Smooth muscle cell (in vitro differentiated cells): Measurements from ENCODE around the gene PRH1. TPM values are rescaled to one million over a fixed set of nuclear protein-coding genes. Genes with fewer than 3 reads are reported as not detected.

ENCODE experiments used
- DNase-seq: peaks from one replicate; lab custom pipeline; 2025; ENCODE audit not compliant: unreplicated experiment; lab: John Stamatoyannopoulos, UW
- H2AFZ ChIP-seq: fragments of 200-600 bp; sonication (generic); 2 replicates; pipeline ENCODE4 v1.6.0; 2016; ENCODE audit warnings: antibody characterized with exemption, low read depth, mild to moderate bottlenecking
- H3F3A ChIP-seq: fragments of 200-600 bp; sonication (generic); 2 replicates; pipeline ENCODE4 v1.6.0; 2017; ENCODE audit warnings: antibody characterized with exemption, low read depth
- H3K27ac ChIP-seq: fragments of 200-600 bp; sonication (generic); 2 replicates; pipeline ENCODE4 v1.5.1; 2016; ENCODE audit warnings: low read depth, mild to moderate bottlenecking
- H3K27me3 ChIP-seq: fragments of 200-600 bp; sonication (generic); 2 replicates; pipeline ENCODE4 v1.6.1; 2016; ENCODE audit warnings: low read depth, mild to moderate bottlenecking
- H3K36me3 ChIP-seq: fragments of 200-600 bp; sonication (generic); 2 replicates; pipeline ENCODE4 v1.5.1; 2016; ENCODE audit warnings: low read depth
- H3K4me1 ChIP-seq: fragments of 200-600 bp; sonication (generic); 2 replicates; pipeline ENCODE4 v1.5.1; 2016; ENCODE audit warnings: low read depth
- H3K4me2 ChIP-seq: fragments of 200-600 bp; sonication (generic); 2 replicates; pipeline ENCODE4 v1.6.0; 2016; ENCODE audit warnings: mild to moderate bottlenecking
- H3K4me3 ChIP-seq: fragments of 200-600 bp; sonication (generic); 2 replicates; pipeline ENCODE4 v1.5.1; 2016; ENCODE audit warnings: mild to moderate bottlenecking
- H3K79me2 ChIP-seq: fragments of 200-600 bp; sonication (generic); 2 replicates; pipeline ENCODE4 v1.6.0; 2016; ENCODE audit warnings: low read depth, mild to moderate bottlenecking
- H3K9ac ChIP-seq: fragments of 200-600 bp; sonication (generic); 2 replicates; pipeline ENCODE4 v1.6.0; 2016; ENCODE audit warnings: low read depth
- H3K9me3 ChIP-seq: fragments of 200-600 bp; sonication (generic); replicated peaks from 2 replicates; pipeline ENCODE4 v1.5.1; 2016; ENCODE audit warnings: low read depth
- H4K20me1 ChIP-seq: fragments of 200-600 bp; sonication (generic); 2 replicates; pipeline ENCODE4 v1.6.0; 2016; ENCODE audit warnings: low read depth
- WGBS: methylation state at CpG from one replicate; pipeline ENCODE4 v1.1.7; 2016; ENCODE audit warnings: low lambda C conversion rate; 5-methylcytosine and 5-hydroxymethylcytosine counted together
- polyA plus RNA-seq: library from polyadenylated mRNA; unstranded; fragments of >200 nt; fragmentation: Nextera tagmentation; extraction: Ambion mirVana; gene quantifications from 2 replicates; pipeline ENCODE4 v1.2.1, GENCODE V29; 2016
- total RNA-seq: library from RNA; depleted of rRNA; stranded (reverse); fragments of >200 nt; gene quantifications from 2 replicates; pipeline ENCODE4 v1.2.3, GENCODE V29; 2014
- TF ChIP-seq, protein P1 (sequence below): fragments of 200-600 bp; sonication (generic); IDR thresholded peaks from 2 replicates; pipeline ENCODE4 v1.5.1; 2017; ENCODE audit warnings: borderline replicate concordance, mild to moderate bottlenecking, antibody characterized with exemption; ENCODE audit not compliant: insufficient read depth, poor library complexity, severe bottlenecking

PRH1 gene
- total and polyA plus RNA-seq, 2 experiments from 2014 or later: 12.0 to 12.9 TPM

DNA sequence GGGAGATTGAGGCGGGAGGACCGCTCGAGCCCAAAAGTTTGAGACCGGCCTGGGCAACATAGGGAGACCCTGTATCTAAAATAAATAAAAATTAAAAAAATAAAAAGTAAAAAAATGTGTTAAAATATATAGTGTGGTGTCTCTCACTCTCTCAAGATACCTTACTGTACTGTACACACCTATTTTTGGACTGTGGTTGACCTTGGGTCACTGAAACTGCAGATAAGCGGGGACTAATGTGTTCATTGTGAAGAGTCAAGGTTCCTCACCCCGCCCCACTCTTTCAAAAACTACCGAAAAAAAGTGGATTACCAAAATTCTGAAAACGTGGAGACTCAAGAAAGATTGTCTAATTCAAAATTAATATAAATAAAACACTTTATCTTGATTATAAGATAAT is 26.3 kb upstream of the PRH1 start:
- TF ChIP-seq, protein P1, sequence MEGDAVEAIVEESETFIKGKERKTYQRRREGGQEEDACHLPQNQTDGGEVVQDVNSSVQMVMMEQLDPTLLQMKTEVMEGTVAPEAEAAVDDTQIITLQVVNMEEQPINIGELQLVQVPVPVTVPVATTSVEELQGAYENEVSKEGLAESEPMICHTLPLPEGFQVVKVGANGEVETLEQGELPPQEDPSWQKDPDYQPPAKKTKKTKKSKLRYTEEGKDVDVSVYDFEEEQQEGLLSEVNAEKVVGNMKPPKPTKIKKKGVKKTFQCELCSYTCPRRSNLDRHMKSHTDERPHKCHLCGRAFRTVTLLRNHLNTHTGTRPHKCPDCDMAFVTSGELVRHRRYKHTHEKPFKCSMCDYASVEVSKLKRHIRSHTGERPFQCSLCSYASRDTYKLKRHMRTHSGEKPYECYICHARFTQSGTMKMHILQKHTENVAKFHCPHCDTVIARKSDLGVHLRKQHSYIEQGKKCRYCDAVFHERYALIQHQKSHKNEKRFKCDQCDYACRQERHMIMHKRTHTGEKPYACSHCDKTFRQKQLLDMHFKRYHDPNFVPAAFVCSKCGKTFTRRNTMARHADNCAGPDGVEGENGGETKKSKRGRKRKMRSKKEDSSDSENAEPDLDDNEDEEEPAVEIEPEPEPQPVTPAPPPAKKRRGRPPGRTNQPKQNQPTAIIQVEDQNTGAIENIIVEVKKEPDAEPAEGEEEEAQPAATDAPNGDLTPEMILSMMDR: no peak
- Histone ChIP-seq H4K20me1 (no peaks in the 10 kb centered on the region), H3K79me2 (no peaks in the 10 kb centered on the region), H3K36me3 (no peaks in the 10 kb centered on the region), H3K4me1 (no peaks in the 10 kb centered on the region), H3K4me3 (no peak overlapping the region), H3K27me3 (no peaks in the 10 kb centered on the region), H3K27ac (no peak overlapping the region), H3K9me3 (no peaks in the 10 kb centered on the region), H3K4me2 (no peak overlapping the region), H3K9ac (no peak overlapping the region), H2AFZ (no peak overlapping the region), H3F3A (no peaks in the 10 kb centered on the region)
- no peak for DNase-seq
- WGBS: 90% methylated on average over 8 of the region's 8 CpGs

DNA sequence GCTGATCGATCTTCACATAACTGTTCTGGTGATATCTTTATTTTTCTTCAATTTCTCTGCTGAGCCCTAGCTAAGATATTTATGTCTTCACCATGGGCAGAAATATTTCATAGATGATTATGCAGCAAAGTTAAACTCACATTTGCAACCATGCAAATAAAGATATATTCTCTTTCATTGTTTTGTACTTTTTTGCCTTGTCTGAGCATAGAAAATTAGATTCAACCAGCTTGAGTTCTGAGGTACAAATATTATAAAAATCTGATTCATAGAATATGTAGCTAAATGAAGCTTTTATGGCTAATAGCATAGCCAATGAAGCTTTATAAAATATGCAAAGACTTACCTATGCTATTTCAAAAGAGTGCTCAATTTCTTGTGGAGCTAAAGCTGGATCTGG is 25.4 kb upstream of the PRH1 start, which contains the start of gene TAS2R13:
TSS of gene TAS2R13 (minus strand) at position 101 of the 400 bp plus-strand sequence. CDS start 264 bp downstream, outside the sequence.
- no peaks in the 10 kb centered on the region for H3K27me3 ChIP-seq
- no peaks in the 10 kb centered on the region for H4K20me1 ChIP-seq
- no peak for DNase-seq
- H2AFZ ChIP-seq: no peak within 1 kb of the TSS
- H3K79me2 ChIP-seq: no peaks in the 10 kb centered on the region
- H3K9me3 ChIP-seq: peaks cover 1% of the 10 kb centered on the region
- H3K27ac ChIP-seq: no peak within 1 kb of the TSS
- no peaks in the 10 kb centered on the region for H3F3A ChIP-seq
- H3K4me1 ChIP-seq: no peaks in the 10 kb centered on the region
- WGBS: 100% methylated on average over 1 of the region's 1 CpG
- H3K4me3 ChIP-seq: no peak within 1 kb of the TSS
- TF ChIP-seq, protein P1: no peak
- H3K36me3 ChIP-seq: no peaks in the 10 kb centered on the region
- no peak within 1 kb of the TSS for H3K9ac ChIP-seq
- H3K4me2 ChIP-seq: no peak within 1 kb of the TSS

DNA sequence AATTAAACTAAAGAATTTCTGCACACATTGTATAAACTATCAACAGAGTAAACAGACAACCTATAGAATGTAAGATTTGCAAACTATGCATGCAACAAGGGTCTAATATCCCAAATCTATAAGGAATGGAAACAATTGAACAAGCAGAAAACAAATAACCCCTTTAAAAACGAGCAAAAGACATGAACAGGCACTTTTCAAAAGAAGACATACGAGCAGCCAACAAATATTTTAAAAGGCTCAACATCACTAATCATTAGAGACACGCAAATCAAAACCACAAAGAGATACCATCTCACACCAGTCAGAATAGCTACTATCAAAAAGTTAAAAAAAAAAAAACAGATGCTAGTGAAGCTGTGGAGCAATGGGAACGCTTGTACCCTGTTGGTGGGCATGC is 20.6 kb upstream of the PRH1 start:
- TF ChIP-seq, protein P1: no peak
- peaks cover 5% of the 10 kb centered on the region for H3K36me3 ChIP-seq
- H3K4me3 ChIP-seq: no peak overlapping the region
- 95% methylated on average over 4 of the region's 4 CpGs for WGBS
- DNase-seq: no peak
- no peak overlapping the region for H2AFZ ChIP-seq
- H3K9ac ChIP-seq: no peak overlapping the region
- no peak overlapping the region for H3K27ac ChIP-seq
- no peaks in the 10 kb centered on the region for H3F3A ChIP-seq
- peaks cover 3% of the 10 kb centered on the region for H3K9me3 ChIP-seq
- no peak overlapping the region for H3K4me2 ChIP-seq
- H3K4me1 ChIP-seq: no peaks in the 10 kb centered on the region
- no peaks in the 10 kb centered on the region for H4K20me1 ChIP-seq
- H3K79me2 ChIP-seq: peaks cover 6% of the 10 kb centered on the region
- H3K27me3 ChIP-seq: no peaks in the 10 kb centered on the region

DNA sequence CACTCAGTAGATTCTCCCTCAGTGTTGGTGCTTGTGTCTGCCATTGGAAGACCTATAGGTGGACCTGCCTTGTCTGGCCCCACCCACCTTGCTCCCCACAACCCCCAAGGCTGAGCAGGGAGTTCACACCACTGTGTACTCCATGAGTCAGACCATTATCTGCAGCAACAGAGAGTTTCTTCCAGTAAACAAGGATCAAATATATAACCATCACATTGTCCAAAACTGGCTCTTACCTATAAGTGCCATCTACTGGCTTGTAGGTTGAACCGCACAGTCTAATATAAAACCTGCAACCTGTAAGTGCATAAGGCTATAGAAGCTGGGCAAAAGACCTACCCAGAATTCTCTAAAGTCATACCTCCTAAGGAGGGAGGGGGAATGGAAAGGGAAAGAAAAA is 17.4 kb upstream of the PRH1 start:
- WGBS: 88% methylated on average over 1 of the region's 1 CpG
- Histone ChIP-seq H3K36me3 (peaks cover 5% of the 10 kb centered on the region), H3K9ac (no peak overlapping the region), H2AFZ (no peak overlapping the region), H3K9me3 (peaks cover 3% of the 10 kb centered on the region), H4K20me1 (no peaks in the 10 kb centered on the region), H3F3A (no peaks in the 10 kb centered on the region), H3K79me2 (peaks cover 6% of the 10 kb centered on the region), H3K4me3 (no peak overlapping the region), H3K27me3 (no peaks in the 10 kb centered on the region), H3K4me1 (no peaks in the 10 kb centered on the region), H3K27ac (no peak overlapping the region), H3K4me2 (no peak overlapping the region)
- TF ChIP-seq, protein P1: no peak
- DNase-seq: no peak
